Measurements from ENCODE around the gene MAN2C1. TPM values are rescaled to one million over a fixed set of nuclear protein-coding genes. Genes with fewer than 3 reads are reported as not detected.

MAN2C1 gene
- total and polyA plus RNA-seq, 11 donors, result 61.3 to 150 (median 111) TPM

- intact Hi-C loops (cut with DNase I), result loop anchor here in 2 of 10 donors (10.0 kb wide), 1 partner anchor 95 kb away; no protein-coding TSS in a partner anchor
- ATAC-seq, result no peak
- DNase-seq, result no peak
- Histone ChIP-seq H3K27me3 (no peaks in the 10 kb centered on the region), H3K27ac (no peak overlapping the region), H3K36me3 (no peaks in the 10 kb centered on the region), H3K4me3 (no peak overlapping the region), H3K9me3 (no peaks in the 10 kb centered on the region), H3K4me1 (no peaks in the 10 kb centered on the region)
- TF ChIP-seq POLR2A (IDR thresholded peaks at IDR 0.05), result no peak
- no peak for TF ChIP-seq CTCF (IDR thresholded peaks at IDR 0.05)
- 92 to 98% (median 95%) methylated on average over 2 of the region's 2 CpGs for WGBS, 4 donors
Measured at GRCh38 chr15:75329571-75329970, 38.8 kb downstream of the MAN2C1 start.

- H3K4me3 ChIP-seq, result no peak overlapping the region
- H3K36me3 ChIP-seq, result no peaks in the 10 kb centered on the region
- intact Hi-C loops (cut with DNase I), result loop anchor here in 2 of 10 donors (10.0 kb wide), 1 partner anchor 94 kb away; no protein-coding TSS in a partner anchor
- no peak for ATAC-seq
- no peak for DNase-seq
- no peaks in the 10 kb centered on the region for H3K4me1 ChIP-seq
- H3K27ac ChIP-seq, result no peak overlapping the region
- H3K9me3 ChIP-seq, result no peaks in the 10 kb centered on the region
- H3K27me3 ChIP-seq, result no peaks in the 10 kb centered on the region
- TF ChIP-seq CTCF (IDR thresholded peaks at IDR 0.05) (no peak), POLR2A (IDR thresholded peaks at IDR 0.05) (no peak)
- 57 to 75% (median 71%) methylated on average over 5 to 10 of the region's 10 CpGs for WGBS, 4 donors
Measured at GRCh38 chr15:75328493-75329314, 39.7 kb downstream of the MAN2C1 start.

- intact Hi-C loops (cut with DNase I), result loop anchor here in 2 of 10 donors (10.0 kb wide), 1 partner anchor 93 kb away; no protein-coding TSS in a partner anchor
- DNase-seq (no peak), ATAC-seq (no peak)
- no peak for TF ChIP-seq CTCF (IDR thresholded peaks at IDR 0.05)
- TF ChIP-seq POLR2A (IDR thresholded peaks at IDR 0.05), result no peak
- H3K4me1 ChIP-seq, result no peaks in the 10 kb centered on the region
- no peak overlapping the region for H3K27ac ChIP-seq
- H3K4me3 ChIP-seq, result no peak overlapping the region
- H3K36me3 ChIP-seq, result no peaks in the 10 kb centered on the region
- H3K27me3 ChIP-seq, result no peaks in the 10 kb centered on the region
- H3K9me3 ChIP-seq, result no peaks in the 10 kb centered on the region
- WGBS, 4 donors, result 76 to 100% (median 87%) methylated on average over 1 to 3 of the region's 3 CpGs
Measured at GRCh38 chr15:75327491-75327890, 40.9 kb downstream of the MAN2C1 start.

GRCh38 chr15:75327005-75327404 is 41.4 kb downstream of the MAN2C1 start:
- Histone ChIP-seq H3K4me3 (no peak overlapping the region), H3K27me3 (no peaks in the 10 kb centered on the region), H3K27ac (no peak overlapping the region), H3K9me3 (no peaks in the 10 kb centered on the region), H3K4me1 (no peaks in the 10 kb centered on the region), H3K36me3 (no peaks in the 10 kb centered on the region)
- WGBS, 4 donors, result 71 to 88% (median 78%) methylated on average over 4 of the region's 4 CpGs
- TF ChIP-seq POLR2A (IDR thresholded peaks at IDR 0.05) (no peak), CTCF (IDR thresholded peaks at IDR 0.05) (no peak)
- ATAC-seq (no peak), DNase-seq (no peak)
- intact Hi-C loops (cut with DNase I), result loop anchor here in 2 of 10 donors (10.0 kb wide), 1 partner anchor 92 kb away; no protein-coding TSS in a partner anchor

Data from heart left ventricle (tissue), 16 donors.